HG02885 (cell line): ENCODE measurements around the gene RRM2.

Source experiments
- ATAC-seq: cut with Tn5 transposase; IDR thresholded peaks from one replicate; pipeline ENCODE4 v1.9.1; 2021; ENCODE audit warnings: mild to moderate bottlenecking; ENCODE audit not compliant: unreplicated experiment, poor library complexity

Gene RRM2

GRCh38 chr2:10148268-10148667 is 25.7 kb downstream of the RRM2 start:
- ATAC-seq, result no peak

- ATAC-seq, result no peak
These were observed 27.1 kb downstream of the RRM2 start for GRCh38 chr2:10149635-10150034.

GRCh38 chr2:10150436-10150835 is 27.9 kb downstream of the RRM2 start:
- ATAC-seq, result no peak

- ATAC-seq, result no peak
These were observed 28.9 kb downstream of the RRM2 start for GRCh38 chr2:10151462-10151861.

- ATAC-seq, result no peak
These were observed 34.8 kb downstream of the RRM2 start for GRCh38 chr2:10157293-10157692.

DNA sequence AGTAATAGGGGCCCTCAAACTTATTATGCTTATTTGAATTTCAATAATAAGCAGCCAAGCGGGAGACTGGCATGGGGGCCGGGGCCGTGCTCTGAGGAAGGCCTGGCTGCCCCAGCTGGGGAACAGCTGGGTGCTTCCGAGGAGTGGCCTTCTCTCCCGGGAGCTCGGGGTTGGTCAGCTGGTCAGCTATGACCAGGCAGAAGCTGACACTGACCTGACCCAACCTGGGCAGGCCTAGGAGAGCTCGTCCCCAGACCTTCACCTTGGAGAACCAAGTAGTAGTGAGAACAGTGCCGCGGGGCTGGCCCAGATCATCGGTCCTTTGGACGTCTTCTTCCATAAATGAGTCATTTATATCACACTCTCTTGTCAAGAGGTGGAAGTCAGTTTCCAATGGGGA is 36.1 kb downstream of the RRM2 start:
- no peak for ATAC-seq

DNA sequence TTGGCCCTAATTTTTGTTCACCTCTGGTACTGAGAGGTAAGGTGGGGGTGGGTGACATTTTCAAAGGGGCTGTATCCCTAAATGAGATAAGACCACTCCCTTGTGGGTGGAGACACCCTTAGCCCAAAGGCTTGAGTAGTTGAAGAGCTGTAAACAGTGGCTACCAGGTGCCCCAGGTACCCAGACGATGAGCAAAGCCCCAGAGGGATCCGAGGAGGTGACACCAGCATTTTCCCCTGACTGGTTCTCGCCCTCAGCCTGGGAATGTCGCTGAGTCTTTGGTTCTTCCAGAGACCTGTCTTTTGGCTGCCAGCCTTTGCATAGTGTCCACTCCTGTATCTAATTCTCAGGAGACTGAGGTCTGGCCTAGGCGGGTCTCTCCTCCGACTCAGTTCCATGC is 36.5 kb downstream of the RRM2 start:
- no peak for ATAC-seq

DNA sequence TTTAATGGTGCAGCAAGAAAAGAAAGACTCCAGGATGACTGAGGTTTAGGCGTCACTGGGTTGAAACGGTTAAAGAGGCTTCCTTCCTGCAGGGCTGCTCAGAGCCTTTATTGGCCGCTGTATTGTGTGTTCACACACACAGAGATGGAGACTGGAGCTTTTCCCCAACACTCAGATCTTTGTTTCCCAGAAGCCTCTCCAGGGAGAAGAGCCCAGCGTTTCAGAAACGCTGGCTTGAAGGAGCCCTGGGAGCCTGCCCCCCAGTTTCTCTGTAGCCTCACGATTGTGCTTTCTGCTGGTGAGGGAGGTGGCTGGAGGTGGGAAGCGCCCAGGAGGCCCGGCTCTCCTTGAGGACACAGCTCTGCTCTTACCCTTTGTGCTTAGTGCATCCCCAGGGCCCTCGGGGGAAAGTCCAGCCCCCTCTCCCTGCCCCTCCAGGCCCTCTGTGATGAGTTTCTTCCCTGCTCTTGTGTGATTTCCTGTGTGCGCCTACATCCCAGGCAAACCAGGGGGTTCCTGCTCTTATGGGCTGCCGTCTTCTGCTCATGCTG is 37.1 kb downstream of the RRM2 start:
- no peak for ATAC-seq

DNA sequence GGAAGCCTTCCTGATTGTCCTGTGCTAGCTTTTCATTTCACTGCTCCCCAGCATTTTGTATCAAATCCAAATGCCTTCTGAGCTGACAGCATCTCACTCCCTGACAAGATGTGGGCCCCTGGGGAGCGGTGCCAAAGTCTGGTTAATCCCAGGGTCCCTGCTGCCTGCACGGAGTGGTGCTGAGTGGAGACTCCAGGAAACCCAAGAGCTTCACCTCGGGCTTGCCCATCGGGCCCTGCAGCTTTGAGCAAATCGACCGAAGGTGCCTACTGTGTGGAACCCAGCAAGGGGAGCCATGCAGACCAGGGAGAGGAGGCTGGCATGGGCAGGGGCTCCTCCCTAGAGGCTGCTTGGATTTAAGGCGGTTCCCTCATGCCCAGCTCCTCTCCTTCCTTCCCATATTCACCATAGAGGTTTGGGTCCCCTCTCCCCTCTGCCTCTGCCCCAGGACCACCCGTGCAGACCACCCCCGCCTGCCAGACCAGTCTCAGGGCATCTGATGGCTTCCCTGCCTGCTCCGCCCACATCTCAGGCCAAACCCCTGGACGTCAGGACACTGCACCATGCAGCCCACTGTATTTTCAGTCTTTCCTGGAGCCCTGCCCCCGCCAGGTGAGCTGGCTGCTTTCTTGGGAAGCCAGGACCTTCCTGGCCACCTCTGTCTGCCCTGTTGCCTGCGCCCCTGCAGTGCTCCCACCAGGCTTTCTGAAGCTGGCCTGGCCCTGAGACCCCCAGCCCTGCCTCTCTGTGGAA is 37.8 kb downstream of the RRM2 start:
- ATAC-seq, result no peak

DNA sequence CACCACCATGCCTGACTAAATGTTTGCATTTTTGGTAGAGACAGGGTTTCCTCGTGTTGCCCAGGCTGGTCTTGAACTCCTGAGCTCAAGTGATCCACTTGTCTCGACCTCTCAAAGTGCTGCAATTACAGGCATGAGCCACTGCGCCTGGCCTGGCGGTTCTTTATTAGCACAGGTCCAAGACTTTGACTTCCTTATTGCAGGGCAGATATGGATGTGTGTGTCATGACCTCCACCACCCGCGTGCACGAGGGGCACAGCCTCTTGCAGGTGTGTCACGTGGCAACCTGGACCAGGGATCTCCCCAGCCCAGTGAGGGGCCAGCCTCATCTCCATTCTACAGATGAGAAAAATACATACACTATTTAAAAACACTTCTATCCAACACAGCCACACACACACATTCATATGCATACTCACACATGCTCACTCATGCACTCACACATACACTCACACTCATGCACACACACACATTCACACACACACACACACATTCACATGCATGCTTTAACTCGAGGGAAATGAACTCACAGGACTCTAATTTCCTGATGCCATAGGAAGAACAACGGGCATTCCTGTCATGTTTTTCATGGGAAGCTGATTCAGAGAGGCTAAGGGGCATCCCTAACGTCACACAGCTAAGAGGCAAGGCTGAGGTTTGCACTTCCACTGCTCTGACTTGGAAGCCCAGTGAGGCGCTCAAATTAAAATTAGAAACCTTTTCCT is 38.8 kb downstream of the RRM2 start:
- ATAC-seq, result no peak

- ATAC-seq, result no peak
These were observed 39.5 kb downstream of the RRM2 start for GRCh38 chr2:10161961-10162441.

DNA sequence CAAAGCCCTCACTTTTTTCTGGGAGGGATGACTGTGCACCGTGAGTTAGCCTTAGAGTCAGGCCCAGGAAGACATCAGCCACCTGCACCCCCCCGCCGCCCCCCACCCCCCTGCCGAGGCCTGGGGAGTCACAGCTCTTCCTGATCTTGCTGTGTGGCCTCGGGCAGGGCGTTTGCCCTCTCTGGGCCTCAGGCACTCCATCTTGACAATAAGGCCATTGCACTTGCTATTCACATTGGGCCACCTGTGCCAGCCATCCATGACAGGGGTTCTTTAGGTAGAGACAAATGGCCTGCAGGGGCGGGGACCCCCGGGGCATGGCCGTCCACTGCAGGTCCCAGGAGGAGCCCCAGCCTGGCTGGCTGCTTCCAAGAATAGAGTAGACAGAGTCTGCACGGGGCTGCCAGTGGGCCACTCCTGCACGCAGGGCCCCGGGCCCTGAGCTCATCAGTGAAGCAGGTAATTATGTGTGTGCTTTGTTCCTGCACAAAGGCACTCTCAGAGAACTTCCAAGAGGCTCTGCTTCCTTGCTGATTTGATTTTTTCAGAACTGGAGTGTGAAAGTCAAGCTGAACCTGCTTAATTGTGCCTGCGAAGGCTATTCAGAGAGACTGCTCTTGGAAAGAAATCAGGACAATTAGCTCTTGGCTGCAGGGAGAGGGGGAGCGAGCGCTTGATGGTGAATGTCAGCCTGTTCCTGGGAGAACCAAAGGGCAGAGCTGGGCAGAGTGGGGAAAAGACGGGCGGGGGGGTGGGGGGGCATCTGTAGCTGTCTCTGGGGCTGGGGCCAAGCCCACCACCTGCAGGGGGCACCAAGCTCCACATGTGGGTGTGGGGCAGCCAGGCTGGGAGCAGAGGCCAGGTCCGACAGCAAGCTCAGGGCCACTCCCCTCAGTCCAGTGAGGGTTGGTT is 40.3 kb downstream of the RRM2 start:
- ATAC-seq, result no peak

GRCh38 chr2:10163498-10164486 is 41.3 kb downstream of the RRM2 start:
- no peak for ATAC-seq

- no peak for ATAC-seq
These were observed 42.1 kb downstream of the RRM2 start for GRCh38 chr2:10164601-10165000.

- no peak for ATAC-seq
These were observed 42.7 kb downstream of the RRM2 start for GRCh38 chr2:10165282-10165681.

DNA sequence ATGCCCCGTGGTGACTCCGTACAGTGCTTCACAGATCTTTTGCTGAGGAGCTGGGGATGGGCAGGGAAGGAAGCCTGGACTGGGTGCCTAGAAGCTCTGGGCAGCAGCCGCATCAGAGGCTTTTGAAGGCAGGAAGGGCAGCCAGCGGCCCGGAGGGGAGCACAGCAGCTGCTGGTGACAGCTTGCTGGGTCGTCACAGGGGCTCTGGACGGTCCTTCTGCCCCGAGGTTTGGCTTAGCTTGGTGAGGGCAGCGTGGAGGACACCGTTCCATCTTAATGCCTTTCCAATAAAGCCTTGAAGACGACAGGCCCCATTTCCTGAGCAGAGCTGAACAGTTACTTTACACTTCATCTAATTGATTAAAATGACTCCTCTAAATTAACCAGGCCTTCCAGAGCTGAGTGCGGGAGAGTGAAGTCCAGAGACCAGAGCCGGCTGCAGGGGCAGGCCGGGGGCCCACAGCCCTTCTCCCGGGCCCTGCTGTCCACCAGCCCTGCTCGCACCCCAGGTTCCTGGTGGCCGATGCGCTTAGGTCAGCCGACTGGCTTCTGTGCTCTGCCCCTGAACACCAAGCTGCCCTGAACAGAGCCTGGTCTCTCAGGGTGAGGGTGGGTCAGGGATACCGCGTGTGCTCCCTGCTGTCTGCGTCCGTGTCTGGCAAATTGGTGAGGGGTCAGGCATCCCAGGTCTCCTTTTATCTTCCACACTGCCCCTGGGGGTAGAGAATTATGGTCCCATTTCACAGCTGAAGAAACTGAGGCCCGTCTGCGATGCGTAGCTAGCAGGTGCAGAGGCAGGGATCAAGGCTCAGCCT is 43.5 kb downstream of the RRM2 start:
- no peak for ATAC-seq

- no peak for ATAC-seq
These were observed 44.2 kb downstream of the RRM2 start for GRCh38 chr2:10166676-10167292.

DNA sequence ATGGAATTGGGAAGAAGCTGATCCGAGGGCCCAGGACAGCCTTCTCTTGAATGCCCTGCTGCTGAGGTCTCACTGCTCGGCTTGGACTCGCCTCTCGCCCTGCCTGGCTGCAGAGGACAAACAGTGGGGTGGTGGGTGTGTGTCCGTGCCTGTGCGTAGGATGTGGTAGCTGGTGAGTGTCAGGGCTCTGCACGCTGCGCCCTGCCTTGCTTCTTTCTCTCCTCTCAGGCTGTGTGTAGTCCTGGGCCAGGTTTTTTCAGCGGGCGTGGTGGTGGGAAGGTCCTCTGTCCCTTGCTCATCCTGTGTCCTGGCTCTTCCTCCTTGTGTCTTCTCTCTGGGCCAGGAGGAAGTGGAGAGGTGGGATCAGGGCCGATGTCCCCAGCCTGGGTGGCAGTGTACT is 44.8 kb downstream of the RRM2 start:
- no peak for ATAC-seq
